H1 (cell line): ENCODE measurements around the gene LY6G5B. TPM values are rescaled to one million over a fixed set of nuclear protein-coding genes. Genes with fewer than 3 reads are reported as not detected.

ENCODE experiments used
- CTCF ChIA-PET: fragments of 300-600 bp; sonication (Branson Sonifier 250); formaldehyde crosslinking; loops from one replicate; lab custom pipeline; 2021; ENCODE audit not compliant: partially characterized antibody; lab: Charles Lee
- POLR2A ChIA-PET: fragments of 300-600 bp; sonication (Branson Sonifier 250); formaldehyde crosslinking; loops from one replicate; lab custom pipeline; 2021; ENCODE audit warnings: inconsistent platforms; ENCODE audit not compliant: partially characterized antibody; lab: Charles Lee
- DNase-seq, 2 experiments: peaks; one replicate each; pipeline versions ENCODE4 v3.0.0 to v3.0.0-alpha.2; 2010 to 2022; ENCODE audit warnings: low spot score in 2 of 2, low read depth in 1 of 2, mixed read lengths in 1 of 2
- FAIRE-seq: peaks from 2 replicates; lab custom pipeline; 2011; peaks lifted over from hg19 to GRCh38; lab: Jason Lieb, UNC
- H2AFZ ChIP-seq: 2 replicates; pipeline ENCODE4 v1.8.1; 2012; ENCODE audit warnings: low read length, inconsistent platforms
- H2AK5ac ChIP-seq: 2 replicates; pipeline ENCODE4 v1.6.1; 2013; ENCODE audit warnings: low read depth, low read length
- H2BK120ac ChIP-seq: replicated peaks from 2 replicates; pipeline ENCODE3; 2013; ENCODE audit warnings: low read depth, low read length, inconsistent platforms
- H2BK12ac ChIP-seq: 2 replicates; pipeline ENCODE4 v1.6.1; 2013; ENCODE audit warnings: low read depth, low read length
- H2BK15ac ChIP-seq: 2 replicates; pipeline ENCODE4 v1.6.1; 2013; ENCODE audit warnings: low read length
- H2BK20ac ChIP-seq: 2 replicates; pipeline ENCODE4 v1.6.1; 2013; ENCODE audit warnings: low read length
- H2BK5ac ChIP-seq: 2 replicates; pipeline ENCODE4 v1.6.1; 2013; ENCODE audit warnings: low read depth, low read length
- H3K14ac ChIP-seq: 2 replicates; pipeline ENCODE4 v1.6.1; 2013; ENCODE audit warnings: inconsistent platforms; ENCODE audit not compliant: insufficient read length
- H3K18ac ChIP-seq: 2 replicates; pipeline ENCODE4 v1.6.1; 2013; ENCODE audit warnings: low read length; ENCODE audit errors: extremely low read depth
- H3K23ac ChIP-seq: 2 replicates; pipeline ENCODE4 v1.6.1; 2013; ENCODE audit warnings: inconsistent platforms; ENCODE audit not compliant: insufficient read length
- H3K23me2 ChIP-seq: 2 replicates; pipeline ENCODE4 v1.6.1; 2013; ENCODE audit warnings: low read depth, low read length
- H3K27ac ChIP-seq: 2 replicates; pipeline ENCODE4 v1.6.1; 2011; ENCODE audit warnings: low read depth, low read length, inconsistent platforms
- H3K27me3 ChIP-seq, 4 experiments: replicated peaks in 1 of 4; 1 replicate in 1 of 4; 2 replicates in 3 of 4; pipeline versions ENCODE4 v1.6.1 to v1.8.1; 2011 to 2013; ENCODE audit warnings: low read length in 3 of 4, mild to moderate bottlenecking in 3 of 4, inconsistent platforms in 2 of 4, mixed read lengths in 2 of 4, moderate library complexity in 1 of 4; ENCODE audit not compliant: control insufficient read depth in 3 of 4, insufficient read depth in 3 of 4; ENCODE audit errors: extremely low read depth in 1 of 4
- H3K36me3 ChIP-seq, 4 experiments: 2 replicates each; pipeline versions ENCODE4 v1.6.1 to v1.8.1; 2011 to 2013; ENCODE audit warnings: mild to moderate bottlenecking in 4 of 4, low read length in 3 of 4, moderate library complexity in 2 of 4, control low read depth in 1 of 4, inconsistent platforms in 1 of 4; ENCODE audit not compliant: insufficient read depth in 4 of 4, control insufficient read depth in 2 of 4
- H3K4ac ChIP-seq: replicated peaks from 2 replicates; pipeline ENCODE3; 2013; ENCODE audit warnings: low read length, low read depth, mixed read lengths, inconsistent platforms; ENCODE audit not compliant: insufficient read length
- H3K4me1 ChIP-seq, 4 experiments: replicated peaks in 1 of 4; 1 replicate in 1 of 4; 2 replicates in 3 of 4; pipeline versions ENCODE4 v1.6.1 to v1.8.1; 2011 to 2013; ENCODE audit warnings: low read length in 3 of 4, inconsistent platforms in 2 of 4, mixed read lengths in 1 of 4; ENCODE audit not compliant: insufficient read depth in 4 of 4, control insufficient read depth in 3 of 4
- H3K4me2 ChIP-seq, 2 experiments: 2 replicates each; pipeline versions ENCODE4 v1.6.1 to v1.8.1; 2011 to 2013; ENCODE audit warnings: low read depth in 2 of 2, low read length in 2 of 2, control low read depth in 1 of 2, inconsistent platforms in 1 of 2, mild to moderate bottlenecking in 1 of 2; ENCODE audit not compliant: insufficient read depth in 1 of 2
- H3K4me3 ChIP-seq, 4 experiments: fragments of 200-600, 300-600 bp in 1 of 4; sonication (generic), shearing (Covaris generic), sonication (Bioruptor Twin) in 1 of 4; 2 replicates each; pipeline versions ENCODE4 v1.5.1 to v1.8.1; 2011 to 2016; ENCODE audit warnings: low read length in 4 of 4, low read depth in 3 of 4, control low read depth in 2 of 4, inconsistent platforms in 2 of 4, mild to moderate bottlenecking in 2 of 4, mixed read lengths in 1 of 4, moderate library complexity in 1 of 4; ENCODE audit not compliant: insufficient read depth in 2 of 4; ENCODE audit errors: extremely low read depth in 1 of 4
- H3K56ac ChIP-seq: replicated peaks from 2 replicates; pipeline ENCODE3; 2013; ENCODE audit warnings: low read depth, mild to moderate bottlenecking, mixed read lengths, low read length, inconsistent platforms; ENCODE audit not compliant: insufficient read length
- H3K79me1 ChIP-seq: 2 replicates; pipeline ENCODE4 v1.6.1; 2013; ENCODE audit warnings: low read depth, low read length, control low read depth
- H3K79me2 ChIP-seq, 2 experiments: 2 replicates each; pipeline versions ENCODE4 v1.6.1 to v1.8.1; 2012 to 2013; ENCODE audit warnings: low read length in 2 of 2, mild to moderate bottlenecking in 2 of 2, inconsistent platforms in 1 of 2; ENCODE audit not compliant: insufficient read depth in 2 of 2, control insufficient read depth in 1 of 2
- H3K9ac ChIP-seq, 4 experiments: replicated peaks in 1 of 4; 1 replicate in 1 of 4; 2 replicates in 3 of 4; pipeline versions ENCODE4 v1.6.1 to v1.8.1; 2011 to 2013; ENCODE audit warnings: low read depth in 3 of 4, low read length in 3 of 4, control low read depth in 2 of 4, mild to moderate bottlenecking in 2 of 4, moderate library complexity in 2 of 4, inconsistent platforms in 1 of 4; ENCODE audit errors: extremely low read depth in 1 of 4
- H3K9me3 ChIP-seq, 2 experiments: 2 replicates each; pipeline versions ENCODE4 v1.6.1 to v1.8.1; 2012 to 2013; ENCODE audit warnings: mild to moderate bottlenecking in 2 of 2, moderate library complexity in 2 of 2, control low read depth in 1 of 2, inconsistent platforms in 1 of 2, low read depth in 1 of 2, low read length in 1 of 2, mixed read lengths in 1 of 2; ENCODE audit not compliant: insufficient read depth in 2 of 2
- H4K20me1 ChIP-seq, 2 experiments: replicated peaks in 1 of 2; 2 replicates each; pipeline versions ENCODE3 to v1.8.1; 2011 to 2013; ENCODE audit warnings: inconsistent platforms in 2 of 2, low read length in 2 of 2, mild to moderate bottlenecking in 1 of 2; ENCODE audit not compliant: insufficient read depth in 2 of 2, control insufficient read depth in 1 of 2
- H4K5ac ChIP-seq: 2 replicates; pipeline ENCODE4 v1.6.1; 2013; ENCODE audit warnings: low read length, low read depth, mixed read lengths, inconsistent platforms; ENCODE audit not compliant: insufficient read length
- H4K8ac ChIP-seq: 2 replicates; pipeline ENCODE4 v1.8.0; 2013; ENCODE audit warnings: mild to moderate bottlenecking, moderate library complexity, low read length, inconsistent platforms; ENCODE audit not compliant: insufficient read depth; ENCODE audit errors: extremely low read depth
- H4K91ac ChIP-seq: replicated peaks from 2 replicates; pipeline ENCODE3; 2013; ENCODE audit warnings: low read length, mixed read lengths, inconsistent platforms; ENCODE audit not compliant: insufficient read length
- WGBS, 2 experiments: shearing (Covaris generic) in 1 of 2; methylation state at CpG; one replicate each; pipeline versions ENCODE4 v1.1.6 to v1.1.7; 2013 to 2015; ENCODE audit warnings: low lambda C conversion rate in 2 of 2, mixed read lengths in 2 of 2, inconsistent platforms in 1 of 2, low coverage in 1 of 2, missing lambda C conversion rate in 1 of 2; ENCODE audit not compliant: insufficient replicate concordance in 2 of 2, insufficient coverage in 1 of 2, insufficient read length in 1 of 2; ENCODE audit errors: extremely low coverage in 1 of 2, missing lambda C conversion rate in 1 of 2; 5-methylcytosine and 5-hydroxymethylcytosine counted together
- polyA plus RNA-seq, 7 experiments: library from polyadenylated mRNA; depleted of rRNA in 3 of 7; stranded (reverse) in 5 of 7; unstranded in 2 of 7; fragments of >200 nt in 5 of 7; fragments of 200-250 nt in 2 of 7; gene quantifications; 1 replicate in 5 of 7; 2 replicates in 1 of 7; 4 replicates in 1 of 7; pipeline versions ENCODE4 v1.2.1 to v1.2.3, GENCODE V29; 2011 to 2013; ENCODE audit warnings: missing spikeins in 2 of 7, mixed read lengths in 2 of 7
- total RNA-seq: library from RNA; stranded (reverse); fragmentation: NEBNext Ultra II Directional; extraction: Animal tissue kit (Norgen Biotek cat#: 25700); gene quantifications from 2 replicates; pipeline ENCODE4 v1.2.1, GENCODE V29; 2021

LY6G5B gene
- total and polyA plus RNA-seq, 2 of the 8 experiments (the other 6 are each of a cell fraction or from before 2014, with no cell fraction given): 10.6 to 12.6 TPM

GRCh38 chr6:31665501-31666336, 4.1 kb upstream of the LY6G5B start, which contains the start of gene CSNK2B:
CSNK2B (plus strand) TSS chr6:31666080; CDS start chr6:31666832, 752 bp downstream.
- H4K5ac ChIP-seq: peak within 1 kb of the TSS; percentile 92
- H2BK120ac ChIP-seq: no peak within 1 kb of the TSS
- peak within 1 kb of the TSS; percentile 98 for H3K18ac ChIP-seq
- no peak within 1 kb of the TSS for H3K14ac ChIP-seq
- H3K4me3 ChIP-seq: peak within 1 kb of the TSS; percentile 88 to 94 (median 91)
- peak within 1 kb of the TSS; percentile 91 for H2BK5ac ChIP-seq
- H3K36me3 ChIP-seq: peaks cover 27 to 54% (median 42%) of the 10 kb centered on the region in 4 experiments
- POLR2A ChIA-PET: interaction anchor here (0.6 to 25.5 kb wide), 28 partner anchors 7 to 232 kb away, joined by 3 to 883 read pairs (median 4); partner anchors contain the start of genes AIF1, APOM, ATP6V1G2 and BAG6
- H3K23ac ChIP-seq: no peak within 1 kb of the TSS
- no peak within 1 kb of the TSS for H2AK5ac ChIP-seq
- H3K27me3 ChIP-seq: no peaks in the 10 kb centered on the region
- DNase-seq (peak; percentile 88 to 91), FAIRE-seq (no peak)
- peak within 1 kb of the TSS; percentile 43 for H3K56ac ChIP-seq
- H2BK12ac ChIP-seq: peak within 1 kb of the TSS; percentile 30; the same call in 1 of the 2 replicates
- peaks cover 9% of the 10 kb centered on the region for H3K79me1 ChIP-seq
- peak within 1 kb of the TSS; percentile 97 for H3K27ac ChIP-seq
- H2BK20ac ChIP-seq: no peak within 1 kb of the TSS
- peak within 1 kb of the TSS; percentile 74 to 85 for H3K4me2 ChIP-seq
- H2AFZ ChIP-seq: peak within 1 kb of the TSS; percentile 25; the same call in 1 of the 2 replicates
- peaks cover 10% of the 10 kb centered on the region for H3K23me2 ChIP-seq
- CTCF ChIA-PET: interaction anchor here (0.5 to 3.8 kb wide), 10 partner anchors 12 to 168 kb away, joined by 3 to 38 read pairs (median 4); partner anchors contain the start of genes APOM and BAG6
- peak within 1 kb of the TSS; percentile 94 for H4K8ac ChIP-seq
- peak within 1 kb of the TSS; percentile 96 for H3K4ac ChIP-seq
- peak within 1 kb of the TSS; percentile 93; the same call in 1 of the 2 replicates for H2BK15ac ChIP-seq
- H4K91ac ChIP-seq: peak within 1 kb of the TSS; percentile 94
- peak within 1 kb of the TSS; percentile 80 to 95 (median 90) for H3K9ac ChIP-seq
- H4K20me1 ChIP-seq: peaks cover 7 to 11% of the 10 kb centered on the region in 2 experiments
- H3K79me2 ChIP-seq: peaks cover 0 to 41% of the 10 kb centered on the region in 2 experiments; a peak in 3 of 4 replicates
- 3% methylated on average over 32 of the region's 63 CpGs; no CpG with 5 or more reads in 1 of the 2 experiments for WGBS, 2 experiments
- H3K4me1 ChIP-seq: peaks cover 0 to 12% (median 4%) of the 10 kb centered on the region in 4 experiments; a peak in 5 of 7 replicates
- H3K9me3 ChIP-seq: 0 out of 4 replicates have a peak, but pooled peaks cover 0 to under 1% of the 10 kb centered on the region in 2 experiments
